Neuronal stem cell (in vitro differentiated cells): Measurements from ENCODE around the gene SYT1.
"Not testable (repeated sequence)": the region's sequence is repeated elsewhere in the genome, so short reads cannot be mapped to it uniquely, and the experiment has no call there.

Experiments
- DNase-seq: peaks from one replicate; pipeline ENCODE4 v3.0.0-alpha.2; 2013; ENCODE audit warnings: low spot score
- H2AFZ ChIP-seq: one replicate; pipeline ENCODE4 v1.6.1; 2013; ENCODE audit warnings: mild to moderate bottlenecking, low read length, inconsistent platforms
- H2AK5ac ChIP-seq: 2 replicates; pipeline ENCODE4 v1.6.1; 2013; ENCODE audit warnings: low read depth, mild to moderate bottlenecking, inconsistent platforms, low read length, moderate library complexity, mixed read lengths
- H2BK120ac ChIP-seq: 2 replicates; pipeline ENCODE4 v1.6.1; 2013; ENCODE audit warnings: low read depth, mild to moderate bottlenecking, inconsistent platforms, low read length, moderate library complexity, mixed read lengths
- H2BK12ac ChIP-seq: one replicate; pipeline ENCODE4 v1.6.1; 2013; ENCODE audit warnings: low read length, inconsistent platforms
- H2BK15ac ChIP-seq: 2 replicates; pipeline ENCODE4 v1.6.1; 2013; ENCODE audit warnings: mild to moderate bottlenecking, low read length, inconsistent platforms, mixed read lengths
- H2BK5ac ChIP-seq: one replicate; pipeline ENCODE4 v1.6.1; 2013; ENCODE audit warnings: inconsistent platforms, mild to moderate bottlenecking, low read length, moderate library complexity
- H3K14ac ChIP-seq: one replicate; pipeline ENCODE4 v1.6.1; 2013; ENCODE audit warnings: low read length, inconsistent platforms
- H3K18ac ChIP-seq: 2 replicates; pipeline ENCODE4 v1.6.1; 2013; ENCODE audit warnings: low read length, inconsistent platforms
- H3K23ac ChIP-seq: 2 replicates; pipeline ENCODE4 v1.6.1; 2013; ENCODE audit warnings: low read depth, mild to moderate bottlenecking, mixed read lengths, low read length, inconsistent platforms; ENCODE audit not compliant: poor library complexity
- H3K27ac ChIP-seq: replicated peaks from 3 replicates; pipeline ENCODE4 v1.5.1; 2013; ENCODE audit warnings: low read length, inconsistent platforms
- H3K27me3 ChIP-seq, 3 experiments: 2 replicates each; pipeline ENCODE4 v1.6.1; 2013; ENCODE audit warnings: low read length in 3 of 3, mild to moderate bottlenecking in 2 of 3, inconsistent platforms in 1 of 3, low read depth in 1 of 3, mixed read lengths in 1 of 3, moderate library complexity in 1 of 3; ENCODE audit not compliant: control insufficient read depth in 3 of 3, insufficient read depth in 3 of 3
- H3K36me3 ChIP-seq, 2 donors: replicated peaks in 1 of 2; 2 replicates each; pipeline ENCODE4 v1.6.1; 2013; ENCODE audit warnings: low read length in 2 of 2; ENCODE audit not compliant: control insufficient read depth in 2 of 2, insufficient read depth in 2 of 2
- H3K4ac ChIP-seq: 2 replicates; pipeline ENCODE4 v1.6.1; 2013; ENCODE audit warnings: inconsistent platforms, mild to moderate bottlenecking, low read length, moderate library complexity
- H3K4me1 ChIP-seq, 2 donors: 1 replicate in 1 of 2; 2 replicates in 1 of 2; pipeline ENCODE4 v1.6.1; 2013; ENCODE audit warnings: low read length in 2 of 2, low read depth in 1 of 2; ENCODE audit not compliant: control insufficient read depth in 2 of 2, insufficient read depth in 1 of 2
- H3K4me2 ChIP-seq: one replicate; pipeline ENCODE4 v1.6.1; 2013; ENCODE audit warnings: mild to moderate bottlenecking, low read length, inconsistent platforms; ENCODE audit not compliant: insufficient read depth, poor library complexity, severe bottlenecking
- H3K4me3 ChIP-seq, 2 donors: 2 replicates each; pipeline ENCODE4 v1.5.1; 2013; ENCODE audit warnings: low read length in 2 of 2, mild to moderate bottlenecking in 2 of 2, inconsistent platforms in 1 of 2, moderate library complexity in 1 of 2
- H3K79me1 ChIP-seq: one replicate; pipeline ENCODE4 v1.6.1; 2013; ENCODE audit warnings: low read depth, mild to moderate bottlenecking, inconsistent platforms, low read length, moderate library complexity
- H3K9ac ChIP-seq: one replicate; pipeline ENCODE4 v1.6.1; 2013; ENCODE audit warnings: mild to moderate bottlenecking, low read depth, low read length, inconsistent platforms; ENCODE audit not compliant: poor library complexity
- H3K9me3 ChIP-seq, 2 donors: replicated peaks in 1 of 2; 2 replicates each; pipeline versions ENCODE3 to v1.6.1; 2013; ENCODE audit warnings: low read length in 2 of 2, mild to moderate bottlenecking in 2 of 2, inconsistent platforms in 1 of 2, low read depth in 1 of 2, mixed read lengths in 1 of 2, moderate library complexity in 1 of 2; ENCODE audit not compliant: control insufficient read depth in 2 of 2, insufficient read depth in 1 of 2
- H4K8ac ChIP-seq: one replicate; pipeline ENCODE4 v1.6.1; 2013; ENCODE audit warnings: low read depth, mild to moderate bottlenecking, inconsistent platforms, low read length, moderate library complexity
- H4K91ac ChIP-seq: one replicate; pipeline ENCODE4 v1.6.1; 2013; ENCODE audit warnings: low read length, low read depth, mild to moderate bottlenecking, inconsistent platforms; ENCODE audit not compliant: poor library complexity
- WGBS, 2 donors: extraction: QIAGEN DNeasy Blood & Tissue Kit; methylation state at CpG; one replicate each; pipeline ENCODE4 v1.1.7; 2013; ENCODE audit warnings: missing lambda C conversion rate in 2 of 2, mixed read lengths in 1 of 2; ENCODE audit not compliant: insufficient read length in 2 of 2, insufficient replicate concordance in 1 of 2; ENCODE audit errors: extremely low coverage in 2 of 2; 5-methylcytosine and 5-hydroxymethylcytosine counted together

The SYT1 gene

DNA sequence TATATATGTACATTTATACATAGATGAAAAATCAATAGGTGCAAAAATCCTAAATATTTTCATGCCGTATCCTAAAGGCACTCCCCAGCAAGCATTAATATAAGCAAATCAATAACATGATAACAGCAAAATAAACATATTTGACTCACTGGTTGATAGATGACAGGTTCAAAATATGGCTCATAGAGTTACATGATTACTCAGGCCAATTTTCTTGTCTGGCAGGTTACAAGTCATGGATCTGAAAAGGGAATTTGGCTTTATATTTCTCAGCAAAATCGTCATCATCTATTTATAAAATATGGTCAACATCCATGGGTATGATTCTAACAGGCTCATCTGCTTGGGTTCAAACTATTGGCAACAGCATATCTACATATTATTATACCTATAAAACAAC lies 34.9 kb upstream of the SYT1 start:
- H2AK5ac ChIP-seq = no peak overlapping the region
- H3K9me3 ChIP-seq = no peaks in the 10 kb centered on the region
- H2BK15ac ChIP-seq = no peak overlapping the region
- H2BK5ac ChIP-seq = no peak overlapping the region
- no peaks in the 10 kb centered on the region for H3K27me3 ChIP-seq
- no peak overlapping the region for H3K23ac ChIP-seq
- no peaks in the 10 kb centered on the region for H3K79me1 ChIP-seq
- no peak overlapping the region for H4K8ac ChIP-seq
- H2AFZ ChIP-seq = no peak overlapping the region
- no peaks in the 10 kb centered on the region for H3K36me3 ChIP-seq
- H2BK12ac ChIP-seq = no peak overlapping the region
- H3K9ac ChIP-seq = no peak overlapping the region
- H3K18ac ChIP-seq = no peak overlapping the region
- H3K4me3 ChIP-seq = no peak overlapping the region
- no peak overlapping the region for H4K91ac ChIP-seq
- no peak overlapping the region for H3K4me2 ChIP-seq
- H3K4me1 ChIP-seq = no peaks in the 10 kb centered on the region
- WGBS, 2 donors = no CpG with 5 or more reads among the region's 2 CpGs
- no peak for DNase-seq
- no peak overlapping the region for H3K4ac ChIP-seq
- no peak overlapping the region for H3K14ac ChIP-seq
- no peak overlapping the region for H3K27ac ChIP-seq
- H2BK120ac ChIP-seq = no peak overlapping the region

DNA sequence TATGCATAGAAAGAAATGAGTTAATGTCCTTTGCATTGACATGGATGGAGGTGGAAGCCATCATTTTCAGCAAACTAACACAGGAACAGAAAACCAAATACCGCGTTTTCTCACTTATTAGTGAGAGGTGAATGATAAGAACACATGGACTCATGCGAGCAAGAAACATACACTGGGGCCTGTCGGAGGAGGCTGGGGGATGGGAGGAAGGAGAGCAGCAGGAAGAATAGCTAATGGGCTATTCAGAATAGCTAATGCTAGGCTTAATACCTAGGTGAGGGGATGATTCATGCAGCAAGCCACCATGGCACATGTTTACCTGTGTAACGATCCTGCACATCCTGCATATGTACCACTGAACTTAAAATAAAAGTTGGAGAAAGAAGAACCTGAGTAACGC lies 29.1 kb upstream of the SYT1 start:
- Histone ChIP-seq H2BK15ac (no peak overlapping the region), H3K4me3 (no peak overlapping the region), H3K4ac (no peak overlapping the region), H3K9me3 (no peaks in the 10 kb centered on the region), H2BK12ac (no peak overlapping the region), H2AFZ (peak overlapping the region; percentile 53), H2BK5ac (no peak overlapping the region), H3K23ac (no peak overlapping the region), H3K79me1 (no peaks in the 10 kb centered on the region), H3K27ac (no peak overlapping the region), H3K4me1 (no peaks in the 10 kb centered on the region), H3K9ac (no peak overlapping the region), H2BK120ac (no peak overlapping the region), H3K27me3 (no peaks in the 10 kb centered on the region), H3K36me3 (no peaks in the 10 kb centered on the region), H4K8ac (no peak overlapping the region), H3K4me2 (no peak overlapping the region), H3K18ac (no peak overlapping the region), H4K91ac (no peak overlapping the region), H3K14ac (no peak overlapping the region), H2AK5ac (no peak overlapping the region)
- WGBS, 2 donors = no CpG with 5 or more reads among the region's 6 CpGs
- no peak for DNase-seq

DNA sequence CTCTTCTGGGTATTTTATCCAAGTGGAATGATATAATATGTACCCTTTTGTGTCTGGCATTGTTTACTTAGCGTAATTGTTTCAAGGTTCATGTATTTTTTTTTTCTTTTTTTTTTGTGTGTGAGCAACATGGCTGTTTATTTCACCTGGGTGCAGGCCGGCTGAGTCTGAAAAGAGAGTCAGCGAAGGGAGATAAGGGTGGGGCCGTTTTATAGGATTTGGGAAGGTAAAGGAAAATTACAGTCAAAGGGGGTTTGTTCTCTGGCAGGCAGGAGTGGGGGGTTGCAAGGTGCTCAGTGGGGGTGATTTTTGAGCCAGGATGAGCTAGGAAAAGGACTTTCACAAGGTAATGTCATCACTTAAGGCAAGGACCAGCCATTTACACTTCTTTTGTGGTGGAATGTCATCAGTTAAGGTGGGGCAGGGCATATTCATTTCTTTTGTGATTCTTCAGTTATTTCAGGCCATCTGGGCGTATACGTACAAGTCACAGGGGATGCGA lies 24.0 kb upstream of the SYT1 start:
- H3K23ac ChIP-seq, H2AFZ ChIP-seq, H3K14ac ChIP-seq, H3K4me1 ChIP-seq, H3K18ac ChIP-seq, H2BK5ac ChIP-seq, H4K91ac ChIP-seq, H3K4ac ChIP-seq, DNase-seq, H4K8ac ChIP-seq, H3K27me3 ChIP-seq, H3K4me3 ChIP-seq, H3K9me3 ChIP-seq, H3K79me1 ChIP-seq, H2BK12ac ChIP-seq, H2BK15ac ChIP-seq, H3K4me2 ChIP-seq, H2AK5ac ChIP-seq, H3K36me3 ChIP-seq, H3K9ac ChIP-seq, H2BK120ac ChIP-seq, H3K27ac ChIP-seq: not testable (repeated sequence)
- WGBS, 2 donors = no CpG with 5 or more reads among the region's 7 CpGs

DNA sequence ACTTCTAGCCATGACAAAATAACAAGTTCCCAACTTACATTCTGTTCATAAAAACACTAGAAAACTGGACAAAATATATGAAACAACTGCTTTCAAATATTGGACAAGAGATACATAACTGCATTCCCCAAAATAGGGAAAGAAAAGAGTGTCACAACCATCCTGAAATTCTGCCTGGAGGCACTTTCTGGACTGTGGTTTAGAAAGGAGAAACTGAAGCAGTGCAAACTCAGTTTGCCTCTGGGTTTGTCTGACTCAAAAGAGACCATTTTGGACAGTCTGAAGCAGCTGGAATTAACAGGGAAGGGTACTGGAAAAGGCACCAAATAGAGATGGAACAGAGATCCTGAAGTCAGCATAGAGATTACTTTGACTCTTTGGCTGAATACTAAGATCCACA lies 11.3 kb upstream of the SYT1 start:
- no peak overlapping the region for H2BK12ac ChIP-seq
- H3K4me3 ChIP-seq = no peak overlapping the region
- H3K4ac ChIP-seq = no peak overlapping the region
- no peak overlapping the region for H2BK15ac ChIP-seq
- no peak overlapping the region for H3K23ac ChIP-seq
- H3K27ac ChIP-seq = no peak overlapping the region
- no peak overlapping the region for H3K4me2 ChIP-seq
- no peak for DNase-seq
- H2BK5ac ChIP-seq = no peak overlapping the region
- H2AFZ ChIP-seq = peak overlapping the region; percentile 36
- H3K4me1 ChIP-seq = no peaks in the 10 kb centered on the region
- no peak overlapping the region for H4K91ac ChIP-seq
- H3K27me3 ChIP-seq = no peaks in the 10 kb centered on the region
- H3K79me1 ChIP-seq = no peaks in the 10 kb centered on the region
- H3K9me3 ChIP-seq = no peaks in the 10 kb centered on the region
- H3K9ac ChIP-seq = no peak overlapping the region
- H3K18ac ChIP-seq = no peak overlapping the region
- no peaks in the 10 kb centered on the region for H3K36me3 ChIP-seq
- no peak overlapping the region for H3K14ac ChIP-seq
- H4K8ac ChIP-seq = no peak overlapping the region
- H2BK120ac ChIP-seq = no peak overlapping the region
- no peak overlapping the region for H2AK5ac ChIP-seq
